Psoas muscle (tissue), 8 donors: Measurements from ENCODE around the gene CTNNA1. TPM values are rescaled to one million over a fixed set of nuclear protein-coding genes. Genes with fewer than 3 reads are reported as not detected.
A peak's percentile ranks its signal among the peaks of the same experiment; 100 is the strongest.

Experiments used
- ATAC-seq, 4 donors: fragments of 200-7000 bp; cut with Tn5 transposase; one replicate each; pipeline ENCODE4 v1.9.1; 2020; ENCODE audit warnings: moderate library complexity in 3 of 4, mild to moderate bottlenecking in 2 of 4
- DNase-seq, 2 donors: peaks; one replicate each; pipeline ENCODE4 v3.0.0-alpha.2; 2020
- H3K27ac ChIP-seq: fragments of 200-600 bp; one replicate; pipeline ENCODE4 v1.8.0; 2022
- H3K27me3 ChIP-seq, 3 donors: fragments of 200-600 bp in 1 of 3; one replicate each; pipeline versions ENCODE4 v1.6.1 to v1.8.0; 2013 to 2022; ENCODE audit warnings: low read length in 2 of 3, mild to moderate bottlenecking in 2 of 3, moderate library complexity in 1 of 3; ENCODE audit not compliant: insufficient read depth in 3 of 3
- H3K36me3 ChIP-seq, 2 donors: fragments of 200-600 bp in 1 of 2; one replicate each; pipeline versions ENCODE4 v1.6.1 to v1.8.0; 2013 to 2022; ENCODE audit warnings: low read depth in 1 of 2, mild to moderate bottlenecking in 1 of 2, moderate library complexity in 1 of 2; ENCODE audit not compliant: insufficient read depth in 1 of 2
- H3K4me1 ChIP-seq: fragments of 200-600 bp; one replicate; pipeline ENCODE4 v1.8.0; 2022
- H3K4me3 ChIP-seq: fragments of 200-600 bp; one replicate; pipeline ENCODE4 v1.8.0; 2022; ENCODE audit warnings: mild to moderate bottlenecking
- H3K9me3 ChIP-seq: fragments of 200-600 bp; one replicate; pipeline ENCODE4 v1.8.0; 2022
- WGBS, 3 donors: extraction: QIAGEN DNeasy Blood & Tissue Kit; methylation state at CpG; one replicate each; pipeline versions ENCODE4 v1.1.6 to v1.1.7; 2013; 5-methylcytosine and 5-hydroxymethylcytosine counted together
- intact Hi-C, 2 donors: fragments of 100-400 bp; cut with DNase I; formaldehyde crosslinking; loops; one replicate each; pipeline versions ENCODE4 v1.11.0 to v1.14.2; 2022
- polyA plus RNA-seq, 3 donors: library from polyadenylated mRNA; stranded (reverse); fragments of 200-250 nt; gene quantifications; one replicate each; pipeline ENCODE4 v1.2.3, GENCODE V29; 2013
- total RNA-seq, 4 donors: library from RNA; stranded (reverse); fragmentation: NEBNext Ultra II Directional in 2 of 4; extraction: Animal tissue kit (Norgen Biotek cat#: 25700) in 2 of 4; gene quantifications; one replicate each; pipeline versions ENCODE4 v1.2.1 to v1.2.4, GENCODE V29; 2021 to 2023
- TF ChIP-seq, protein P1 (sequence below): fragments of 200-600 bp; IDR thresholded peaks from one replicate; pipeline ENCODE4 v1.8.0; 2022; ENCODE audit warnings: antibody characterized with exemption
- donor health status: healthy with polysubstance abuse.
- donor health status: DM: no; HTN: no; CAD: no; lungs with moderate emphysema.
- donor health status: Bipolar disorder and iron deficiency.
- donor health status: healthy.
- donor health status: DM: yes; HTN: yes; CAD: no.
- donor health status: DM: no; HTN: no; CAD: no.
- donor health status: DM: no; HTN: no; CAD: no.
- donor health status: DM: yes; HTN: yes; CAD: no.

CTNNA1 gene
- total and polyA plus RNA-seq, 7 donors: 58.8 to 162 (median 99.3) TPM

DNA sequence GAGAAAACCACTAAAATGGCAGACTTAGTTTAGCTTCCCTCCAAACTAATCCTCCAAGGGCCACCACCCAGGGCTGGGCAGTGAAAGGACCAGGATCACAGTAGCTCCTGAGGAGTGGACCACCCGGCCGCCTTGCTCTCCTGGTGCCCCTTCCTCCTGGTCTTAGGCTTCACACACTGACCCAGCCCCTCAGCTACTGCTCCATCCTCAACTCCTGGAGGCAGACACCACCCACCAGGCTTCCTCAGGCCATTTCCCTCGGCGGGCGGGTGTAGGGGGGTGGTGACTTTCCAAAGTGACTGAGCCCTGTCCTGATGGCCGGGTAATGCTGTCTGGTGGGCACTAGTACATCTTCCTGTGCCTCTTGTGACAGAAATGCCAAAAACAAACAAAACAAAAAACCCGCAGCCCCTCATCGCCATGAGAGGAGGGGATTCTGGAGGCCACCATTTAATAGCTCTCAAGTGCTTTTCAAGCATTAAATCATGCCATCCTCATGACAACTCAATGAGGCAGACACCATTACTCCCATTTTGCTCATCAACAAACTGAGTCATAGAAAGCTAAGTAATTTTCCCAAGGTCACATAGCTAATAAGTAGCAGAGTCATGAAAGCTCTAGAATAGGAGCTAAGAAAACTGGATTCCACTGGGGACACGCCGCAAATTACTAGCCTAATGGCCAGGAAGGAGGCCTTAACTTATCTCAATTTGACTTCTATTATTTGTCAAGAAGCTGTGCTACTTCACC, 213.2 kb downstream of the CTNNA1 start:
- Histone ChIP-seq H3K9me3 (no peaks in the 10 kb centered on the region), H3K27ac (no peak overlapping the region), H3K36me3 (no peaks in the 10 kb centered on the region), H3K4me1 (peaks cover 10% of the 10 kb centered on the region), H3K4me3 (no peak overlapping the region), H3K27me3 (no peaks in the 10 kb centered on the region)
- 95 to 99% (median 97%) methylated on average over 10 of the region's 10 CpGs for WGBS, 3 donors
- DNase-seq (no peak), ATAC-seq (no peak)
- TF ChIP-seq, protein P1, sequence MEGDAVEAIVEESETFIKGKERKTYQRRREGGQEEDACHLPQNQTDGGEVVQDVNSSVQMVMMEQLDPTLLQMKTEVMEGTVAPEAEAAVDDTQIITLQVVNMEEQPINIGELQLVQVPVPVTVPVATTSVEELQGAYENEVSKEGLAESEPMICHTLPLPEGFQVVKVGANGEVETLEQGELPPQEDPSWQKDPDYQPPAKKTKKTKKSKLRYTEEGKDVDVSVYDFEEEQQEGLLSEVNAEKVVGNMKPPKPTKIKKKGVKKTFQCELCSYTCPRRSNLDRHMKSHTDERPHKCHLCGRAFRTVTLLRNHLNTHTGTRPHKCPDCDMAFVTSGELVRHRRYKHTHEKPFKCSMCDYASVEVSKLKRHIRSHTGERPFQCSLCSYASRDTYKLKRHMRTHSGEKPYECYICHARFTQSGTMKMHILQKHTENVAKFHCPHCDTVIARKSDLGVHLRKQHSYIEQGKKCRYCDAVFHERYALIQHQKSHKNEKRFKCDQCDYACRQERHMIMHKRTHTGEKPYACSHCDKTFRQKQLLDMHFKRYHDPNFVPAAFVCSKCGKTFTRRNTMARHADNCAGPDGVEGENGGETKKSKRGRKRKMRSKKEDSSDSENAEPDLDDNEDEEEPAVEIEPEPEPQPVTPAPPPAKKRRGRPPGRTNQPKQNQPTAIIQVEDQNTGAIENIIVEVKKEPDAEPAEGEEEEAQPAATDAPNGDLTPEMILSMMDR: no peak
- intact Hi-C loops: no loop called here

DNA sequence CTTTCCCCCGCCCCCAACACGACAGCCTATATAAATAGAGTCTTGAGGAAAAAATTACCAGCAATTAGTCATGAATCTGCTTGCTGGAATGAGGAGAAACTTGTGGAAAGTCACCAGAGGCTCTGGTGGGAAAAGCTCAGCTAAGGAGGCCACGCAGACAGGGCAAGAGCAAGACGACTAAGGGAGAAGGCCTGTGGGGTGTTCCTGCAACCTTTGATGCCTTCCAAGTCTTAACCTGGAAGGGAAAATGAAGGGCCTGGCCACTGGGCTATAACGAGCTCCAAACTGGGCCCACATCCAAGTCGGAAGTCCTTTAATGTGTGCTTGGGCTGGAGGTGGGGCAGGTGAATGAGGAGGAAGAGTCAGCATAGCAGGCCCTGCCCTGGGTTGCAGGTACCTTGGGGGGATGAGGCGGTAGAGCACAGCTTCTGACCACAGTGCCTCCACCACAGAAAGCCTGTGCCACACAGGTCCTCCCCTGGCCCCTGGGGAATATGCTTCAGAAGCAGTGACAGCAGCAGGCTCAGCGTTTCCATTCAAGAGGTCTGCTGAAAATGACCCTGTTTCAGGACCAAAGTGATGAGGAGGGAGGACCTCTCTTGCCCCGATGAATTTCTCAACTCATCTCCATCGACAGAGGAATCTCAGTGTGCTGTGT, 214.7 kb downstream of the CTNNA1 start:
- Histone ChIP-seq H3K36me3 (no peaks in the 10 kb centered on the region), H3K4me3 (no peak overlapping the region), H3K27me3 (no peaks in the 10 kb centered on the region), H3K27ac (no peak overlapping the region), H3K4me1 (peaks cover 17% of the 10 kb centered on the region), H3K9me3 (no peaks in the 10 kb centered on the region)
- ATAC-seq (peak in 1 of 4 donors; percentile 32), DNase-seq (no peak)
- intact Hi-C loops: no loop called here
- WGBS, 3 donors: 71 to 82% (median 75%) methylated on average over 10 of the region's 10 CpGs
- TF ChIP-seq, protein P1: no peak

DNA sequence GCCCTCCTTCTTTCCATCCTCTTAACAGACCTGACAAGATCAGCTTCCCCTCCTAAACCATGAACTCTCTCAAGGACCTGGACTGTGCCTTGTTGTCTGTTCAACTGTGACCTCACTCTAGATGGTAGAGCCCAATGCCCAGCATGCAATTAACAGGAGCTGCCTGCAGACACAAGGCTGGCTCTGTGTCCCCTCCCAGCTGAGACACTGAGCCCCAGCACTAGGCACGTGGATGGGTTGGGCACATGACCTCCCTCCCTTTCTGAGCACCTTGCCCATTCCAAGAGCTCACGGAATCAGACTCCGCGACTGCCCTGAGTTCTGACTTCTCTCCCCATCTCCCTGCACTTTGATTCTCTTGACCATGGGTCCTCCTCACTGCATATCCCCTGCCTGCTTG, 215.4 kb downstream of the CTNNA1 start:
- H3K4me1 ChIP-seq: peaks cover 21% of the 10 kb centered on the region
- H3K4me3 ChIP-seq: no peak overlapping the region
- TF ChIP-seq, protein P1: no peak
- H3K36me3 ChIP-seq: no peaks in the 10 kb centered on the region
- ATAC-seq (peak in 1 of 4 donors; percentile 24), DNase-seq (no peak)
- 63 to 79% (median 66%) methylated on average over 4 of the region's 4 CpGs for WGBS, 3 donors
- no peaks in the 10 kb centered on the region for H3K27me3 ChIP-seq
- intact Hi-C loops: no loop called here
- no peaks in the 10 kb centered on the region for H3K9me3 ChIP-seq
- no peak overlapping the region for H3K27ac ChIP-seq

DNA sequence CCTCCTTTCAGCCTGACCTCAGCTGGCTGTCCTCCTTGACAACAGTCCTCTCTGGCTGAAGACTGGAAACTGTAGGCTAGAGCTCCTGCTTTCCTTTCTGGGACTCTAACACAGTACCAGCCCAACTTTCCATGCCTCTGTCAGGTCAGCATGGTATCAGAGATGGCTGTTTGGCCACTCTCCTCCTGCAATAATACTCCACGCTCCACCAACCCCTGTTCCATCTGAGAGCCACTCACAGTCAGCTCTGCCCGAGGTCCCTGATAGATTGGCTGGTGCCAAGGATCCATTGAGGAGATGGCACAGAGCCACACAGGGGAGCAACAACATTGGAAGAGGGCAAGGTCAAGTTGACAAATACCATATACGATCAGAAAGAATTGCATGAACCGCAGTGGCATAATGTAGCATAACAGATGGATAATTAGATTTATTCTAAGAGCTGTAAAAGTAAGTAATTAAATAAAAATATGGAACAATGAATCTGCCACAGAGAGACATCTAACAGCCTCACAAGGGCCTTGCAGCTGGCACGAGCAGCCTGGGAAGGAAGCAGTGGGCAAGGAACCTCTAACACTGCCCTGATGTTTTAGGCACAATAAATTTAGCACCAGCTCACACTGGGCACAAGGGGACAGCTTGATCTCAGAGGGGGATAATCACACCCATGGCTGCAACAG, 216.2 kb downstream of the CTNNA1 start:
- TF ChIP-seq, protein P1: no peak
- Histone ChIP-seq H3K9me3 (no peaks in the 10 kb centered on the region), H3K4me3 (no peak overlapping the region), H3K4me1 (peaks cover 29% of the 10 kb centered on the region), H3K27ac (no peak overlapping the region), H3K27me3 (no peaks in the 10 kb centered on the region), H3K36me3 (no peaks in the 10 kb centered on the region)
- ATAC-seq (no peak), DNase-seq (no peak)
- intact Hi-C loops: no loop called here
- 53 to 70% (median 64%) methylated on average over 5 of the region's 5 CpGs for WGBS, 3 donors
